Uterus (tissue), 4 donors: Measurements from ENCODE around the gene GCK. TPM values are rescaled to one million over a fixed set of nuclear protein-coding genes. Genes with fewer than 3 reads are reported as not detected.

Source experiments
- DNase-seq, 2 donors: peaks; one replicate each; pipeline ENCODE4 v3.0.0-alpha.2; 2019 to 2020
- H3K27ac ChIP-seq, 2 donors: fragments of 200-600 bp; sonication (generic); 1 replicate in 1 of 2; 2 replicates in 1 of 2; pipeline ENCODE4 v1.5.1; 2016 to 2018
- H3K27me3 ChIP-seq, 2 donors: fragments of 200-600 bp; sonication (generic); one replicate each; pipeline ENCODE4 v1.5.1; 2018 to 2019; ENCODE audit warnings: control low read depth in 1 of 2
- H3K36me3 ChIP-seq, 2 donors: fragments of 200-600 bp; sonication (generic); one replicate each; pipeline ENCODE4 v1.5.1; 2019; ENCODE audit warnings: control low read depth in 1 of 2
- H3K4me1 ChIP-seq, 2 donors: fragments of 200-600 bp; sonication (generic); one replicate each; pipeline ENCODE4 v1.5.1; 2018 to 2019; ENCODE audit warnings: control low read depth in 1 of 2
- H3K4me3 ChIP-seq, 2 donors: fragments of 200-600 bp; sonication (generic); 1 replicate in 1 of 2; 2 replicates in 1 of 2; pipeline ENCODE4 v1.5.1; 2018 to 2019; ENCODE audit warnings: mild to moderate bottlenecking in 1 of 2
- H3K9me3 ChIP-seq, 2 donors: fragments of 200-600 bp; sonication (generic); one replicate each; pipeline ENCODE4 v1.5.1; 2019; ENCODE audit warnings: control low read depth in 1 of 2
- CTCF ChIP-seq, 4 experiments: fragments of 200-600 bp in 2 of 4; fragments of 450-650 bp in 2 of 4; sonication (generic) in 2 of 4; IDR thresholded peaks; one replicate each; pipeline ENCODE4 v1.5.1; 2016 to 2019; ENCODE audit warnings: antibody characterized with exemption in 4 of 4, mild to moderate bottlenecking in 2 of 4, moderate library complexity in 1 of 4
- POLR2A ChIP-seq, 2 donors: fragments of 450-650 bp; IDR thresholded peaks; one replicate each; pipeline ENCODE4 v1.6.1; 2016; ENCODE audit warnings: antibody characterized with exemption in 2 of 2, mild to moderate bottlenecking in 1 of 2, moderate library complexity in 1 of 2
- intact Hi-C: fragments of 100-400 bp; cut with DNase I; formaldehyde crosslinking; loops from one replicate; pipeline ENCODE4 v1.15.1; 2023; ENCODE audit warnings: low total_unique reads
- total RNA-seq, 4 donors: library from RNA; depleted of rRNA in 3 of 4; stranded (reverse); fragments of >200 nt in 3 of 4; gene quantifications; one replicate each; pipeline versions ENCODE4 v1.1.0 to v1.2.4, GENCODE V29; 2014 to 2023
- donor health status: DM: yes; HTN: yes; CAD: no.

GCK gene
- total RNA-seq, 4 donors from 2014 or later = 0.29 to 2.6 (median 1.8) TPM; not detected in 1

GRCh38 chr7:44112231-44112996, 76.8 kb downstream of the GCK start:
- DNase-seq = no peak
- Histone ChIP-seq H3K9me3 (no peaks in the 10 kb centered on the region), H3K36me3 (no peaks in the 10 kb centered on the region), H3K27me3 (no peaks in the 10 kb centered on the region), H3K4me3 (no peak overlapping the region), H3K4me1 (peaks cover 0 to 4% of the 10 kb centered on the region in 2 donors), H3K27ac (no peak overlapping the region)
- intact Hi-C loops = no loop called here
- TF ChIP-seq POLR2A (IDR thresholded peaks at IDR 0.05) = no peak
- TF ChIP-seq CTCF (IDR thresholded peaks at IDR 0.05) = no peak

- Histone ChIP-seq H3K4me3 (no peak overlapping the region), H3K27me3 (no peaks in the 10 kb centered on the region), H3K36me3 (no peaks in the 10 kb centered on the region), H3K27ac (no peak overlapping the region), H3K9me3 (no peaks in the 10 kb centered on the region), H3K4me1 (peaks cover 5 to 9% of the 10 kb centered on the region in 2 donors)
- no peak for TF ChIP-seq CTCF (IDR thresholded peaks at IDR 0.05)
- no peak for TF ChIP-seq POLR2A (IDR thresholded peaks at IDR 0.05)
- intact Hi-C loops = no loop called here
- no peak for DNase-seq
Observed at GRCh38 chr7:44111761-44112160, 77.5 kb downstream of the GCK start.

- Histone ChIP-seq H3K36me3 (no peaks in the 10 kb centered on the region), H3K9me3 (no peaks in the 10 kb centered on the region), H3K4me1 (peaks cover 7 to 15% of the 10 kb centered on the region in 2 donors), H3K27ac (peak overlapping the region in 1 of 2 donors; percentile 1), H3K4me3 (no peak overlapping the region), H3K27me3 (no peaks in the 10 kb centered on the region)
- DNase-seq = no peak
- intact Hi-C loops = no loop called here
- TF ChIP-seq CTCF (IDR thresholded peaks at IDR 0.05) (no peak), POLR2A (IDR thresholded peaks at IDR 0.05) (no peak)
Observed at GRCh38 chr7:44110719-44111635, 78.3 kb downstream of the GCK start.

- H3K9me3 ChIP-seq = no peaks in the 10 kb centered on the region
- TF ChIP-seq POLR2A (IDR thresholded peaks at IDR 0.05) (no peak), CTCF (IDR thresholded peaks at IDR 0.05) (no peak)
- H3K27ac ChIP-seq = no peak overlapping the region
- DNase-seq = no peak
- no peak overlapping the region for H3K4me3 ChIP-seq
- H3K4me1 ChIP-seq = peaks cover 7 to 15% of the 10 kb centered on the region in 2 donors
- no peaks in the 10 kb centered on the region for H3K27me3 ChIP-seq
- intact Hi-C loops = no loop called here
- no peaks in the 10 kb centered on the region for H3K36me3 ChIP-seq
Observed at GRCh38 chr7:44109991-44110390, 79.2 kb downstream of the GCK start.
